ENCODE measurements around the gene PCDHGA5.
"Not testable (repeated sequence)": the region's sequence is repeated elsewhere in the genome, so short reads cannot be mapped to it uniquely, and the experiment has no call there.

PCDHGA5 gene

DNA sequence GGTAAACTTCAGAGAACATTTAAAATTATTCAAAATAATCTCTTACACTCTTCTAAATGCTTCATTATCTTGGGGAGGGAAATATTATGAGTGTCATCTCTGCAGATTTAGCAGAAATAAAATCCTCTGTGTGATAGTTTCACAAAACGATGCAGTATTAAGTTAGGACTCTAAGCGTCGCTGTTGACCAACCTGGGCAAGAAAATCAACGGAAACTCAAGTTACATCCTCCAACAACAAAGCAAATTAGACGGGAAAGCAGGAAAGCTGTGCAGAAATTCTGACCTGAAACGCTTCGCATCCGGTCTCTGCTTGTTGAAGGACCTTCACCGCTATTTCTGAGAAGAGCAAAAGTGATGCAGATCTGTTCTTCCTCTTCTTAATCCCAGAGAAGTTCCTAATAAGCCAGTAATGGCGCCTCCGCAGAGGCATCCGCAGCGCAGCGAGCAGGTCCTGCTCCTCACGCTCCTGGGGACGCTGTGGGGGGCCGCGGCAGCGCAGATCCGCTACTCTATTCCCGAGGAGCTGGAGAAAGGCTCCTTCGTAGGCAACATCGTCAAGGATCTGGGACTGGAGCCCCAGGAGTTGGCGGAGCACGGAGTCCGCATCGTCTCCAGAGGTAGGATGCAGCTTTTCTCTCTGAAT is 9.8 kb downstream of the PCDHGA5 start, which contains the start of gene PCDHGA6:
TSS of gene PCDHGA6 (plus strand) at position 219 of the 645 bp plus-strand sequence. CDS start at position 412, 193 bp downstream.
- ATAC-seq (ENCODE audit: low read depth) (peak; percentile 60), DNase-seq (ENCODE audit: low spot score) (no peak)
- H3K27ac ChIP-seq (ENCODE audit: poor library complexity, severe bottlenecking), result no peak within 1 kb of the TSS
- TF ChIP-seq, protein P1, sequence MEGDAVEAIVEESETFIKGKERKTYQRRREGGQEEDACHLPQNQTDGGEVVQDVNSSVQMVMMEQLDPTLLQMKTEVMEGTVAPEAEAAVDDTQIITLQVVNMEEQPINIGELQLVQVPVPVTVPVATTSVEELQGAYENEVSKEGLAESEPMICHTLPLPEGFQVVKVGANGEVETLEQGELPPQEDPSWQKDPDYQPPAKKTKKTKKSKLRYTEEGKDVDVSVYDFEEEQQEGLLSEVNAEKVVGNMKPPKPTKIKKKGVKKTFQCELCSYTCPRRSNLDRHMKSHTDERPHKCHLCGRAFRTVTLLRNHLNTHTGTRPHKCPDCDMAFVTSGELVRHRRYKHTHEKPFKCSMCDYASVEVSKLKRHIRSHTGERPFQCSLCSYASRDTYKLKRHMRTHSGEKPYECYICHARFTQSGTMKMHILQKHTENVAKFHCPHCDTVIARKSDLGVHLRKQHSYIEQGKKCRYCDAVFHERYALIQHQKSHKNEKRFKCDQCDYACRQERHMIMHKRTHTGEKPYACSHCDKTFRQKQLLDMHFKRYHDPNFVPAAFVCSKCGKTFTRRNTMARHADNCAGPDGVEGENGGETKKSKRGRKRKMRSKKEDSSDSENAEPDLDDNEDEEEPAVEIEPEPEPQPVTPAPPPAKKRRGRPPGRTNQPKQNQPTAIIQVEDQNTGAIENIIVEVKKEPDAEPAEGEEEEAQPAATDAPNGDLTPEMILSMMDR (IDR thresholded peaks at IDR 0.05; ENCODE audit: poor library complexity, severe bottlenecking), result peak; percentile 94
- no peaks in the 10 kb centered on the region for H3K4me1 ChIP-seq (ENCODE audit: insufficient read depth, poor library complexity, severe bottlenecking)
- H3K27me3 ChIP-seq (ENCODE audit: insufficient read depth, poor library complexity, severe bottlenecking), result peaks cover 47% of the 10 kb centered on the region
- no peaks in the 10 kb centered on the region for H3K36me3 ChIP-seq (ENCODE audit: low read depth)
- H3K9me3 ChIP-seq (ENCODE audit: severe bottlenecking), result no peaks in the 10 kb centered on the region
- peak within 1 kb of the TSS; percentile 27 for H3K4me3 ChIP-seq (ENCODE audit: severe bottlenecking)

DNA sequence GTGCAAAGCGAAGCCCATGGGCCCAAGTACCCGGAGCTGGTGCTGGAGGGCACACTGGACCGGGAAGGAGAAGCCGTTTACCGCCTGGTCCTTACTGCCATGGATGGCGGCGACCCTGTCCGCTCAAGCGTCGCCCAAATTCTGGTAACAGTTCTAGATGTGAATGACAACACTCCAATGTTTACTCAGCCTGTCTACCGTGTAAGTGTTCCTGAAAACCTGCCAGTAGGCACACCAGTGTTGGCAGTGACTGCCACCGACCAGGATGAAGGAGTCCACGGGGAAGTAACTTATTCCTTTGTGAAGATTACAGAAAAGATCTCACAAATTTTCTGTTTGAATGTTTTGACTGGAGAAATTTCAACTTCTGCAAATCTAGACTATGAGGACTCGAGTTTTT is 10.7 kb downstream of the PCDHGA5 start:
- no peaks in the 10 kb centered on the region for H3K36me3 ChIP-seq (ENCODE audit: low read depth)
- no peak overlapping the region for H3K27ac ChIP-seq (ENCODE audit: poor library complexity, severe bottlenecking)
- DNase-seq (ENCODE audit: low spot score) (no peak), ATAC-seq (ENCODE audit: low read depth) (no peak)
- no peaks in the 10 kb centered on the region for H3K9me3 ChIP-seq (ENCODE audit: severe bottlenecking)
- H3K4me3 ChIP-seq (ENCODE audit: severe bottlenecking), result no peak overlapping the region
- no peaks in the 10 kb centered on the region for H3K4me1 ChIP-seq (ENCODE audit: insufficient read depth, poor library complexity, severe bottlenecking)
- peaks cover 46% of the 10 kb centered on the region for H3K27me3 ChIP-seq (ENCODE audit: insufficient read depth, poor library complexity, severe bottlenecking)
- TF ChIP-seq, protein P1 (IDR thresholded peaks at IDR 0.05; ENCODE audit: poor library complexity, severe bottlenecking), result no peak

DNA sequence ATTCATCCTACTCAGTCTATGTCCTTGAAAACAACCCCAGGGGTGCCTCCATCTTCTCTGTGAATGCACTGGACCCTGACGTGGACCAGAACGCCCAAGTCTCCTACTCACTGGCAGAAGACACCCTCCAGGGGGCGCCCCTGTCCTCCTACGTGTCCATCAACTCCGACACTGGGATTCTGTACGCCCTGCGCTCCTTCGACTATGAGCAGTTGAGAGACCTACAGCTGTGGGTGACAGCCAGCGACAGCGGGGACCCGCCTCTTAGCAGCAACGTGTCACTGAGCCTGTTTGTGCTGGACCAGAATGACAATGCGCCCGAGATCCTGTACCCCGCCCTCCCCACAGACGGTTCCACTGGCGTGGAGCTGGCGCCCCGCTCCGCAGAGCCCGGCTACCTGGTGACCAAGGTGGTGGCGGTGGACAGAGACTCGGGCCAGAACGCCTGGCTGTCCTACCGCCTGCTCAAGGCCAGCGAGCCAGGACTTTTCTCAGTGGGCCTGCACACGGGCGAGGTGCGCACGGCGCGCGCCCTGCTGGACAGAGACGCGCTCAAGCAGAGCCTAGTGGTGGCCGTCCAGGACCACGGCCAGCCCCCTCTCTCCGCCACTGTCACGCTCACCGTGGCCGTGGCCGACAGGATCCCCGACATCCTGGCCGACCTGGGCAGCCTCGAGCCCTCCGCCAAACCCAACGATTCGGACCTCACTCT is 11.6 kb downstream of the PCDHGA5 start:
- not testable (repeated sequence) for H3K4me3 ChIP-seq (ENCODE audit: severe bottlenecking); ATAC-seq (ENCODE audit: low read depth); H3K4me1 ChIP-seq (ENCODE audit: insufficient read depth, poor library complexity, severe bottlenecking); H3K9me3 ChIP-seq (ENCODE audit: severe bottlenecking); DNase-seq (ENCODE audit: low spot score); H3K36me3 ChIP-seq (ENCODE audit: low read depth); H3K27ac ChIP-seq (ENCODE audit: poor library complexity, severe bottlenecking)
- peaks cover 40% of the 10 kb centered on the region for H3K27me3 ChIP-seq (ENCODE audit: insufficient read depth, poor library complexity, severe bottlenecking)

DNA sequence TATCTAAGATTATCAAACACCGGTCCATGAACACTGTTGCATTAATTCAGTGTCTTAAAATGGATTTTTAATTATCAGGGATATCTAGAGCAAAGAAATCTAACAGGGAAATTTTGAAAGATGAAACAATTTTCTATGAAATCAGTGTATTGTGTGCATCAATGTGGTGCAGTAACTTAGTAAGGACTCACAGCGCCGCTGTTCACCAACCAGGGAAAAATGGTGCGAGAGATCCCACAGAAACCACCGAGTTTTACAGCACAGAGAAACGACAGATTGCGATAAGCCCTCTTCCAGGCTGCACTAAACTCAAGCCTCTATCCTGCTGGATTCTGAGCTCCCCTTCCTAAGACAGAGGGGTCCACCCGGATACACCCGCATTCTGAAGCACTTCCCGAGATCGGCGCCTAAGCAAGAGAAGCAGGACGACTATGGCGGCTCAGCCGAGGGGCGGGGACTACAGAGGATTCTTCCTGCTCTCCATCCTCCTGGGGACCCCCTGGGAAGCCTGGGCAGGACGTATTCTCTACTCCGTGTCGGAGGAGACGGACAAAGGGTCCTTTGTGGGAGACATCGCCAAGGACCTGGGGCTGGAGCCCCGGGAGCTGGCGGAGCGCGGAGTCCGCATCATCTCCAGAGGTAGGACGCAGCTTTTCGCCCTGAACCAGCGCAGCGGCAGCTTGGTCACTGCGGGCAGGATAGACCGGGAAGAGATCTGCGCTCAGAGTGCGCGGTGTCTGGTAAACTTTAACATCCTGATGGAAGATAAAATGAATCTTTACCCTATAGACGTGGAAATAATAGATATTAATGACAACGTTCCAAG is 18.7 kb downstream of the PCDHGA5 start, which contains the start of gene PCDHGA7:
TSS of gene PCDHGA7 (plus strand) at position 274 of the 826 bp plus-strand sequence. CDS start at position 432, 158 bp downstream.
- peak; percentile 60; the same call in 2 of the 3 replicates for ATAC-seq (ENCODE audit: low read depth)
- DNase-seq (ENCODE audit: low spot score), result no peak
- no peak within 1 kb of the TSS for H3K27ac ChIP-seq (ENCODE audit: poor library complexity, severe bottlenecking)

More for the DNA sequence above, 18.7 kb downstream of the PCDHGA5 start, which contains the start of gene PCDHGA7:
- H3K36me3 ChIP-seq (ENCODE audit: low read depth), result no peaks in the 10 kb centered on the region
- peaks cover 16% of the 10 kb centered on the region for H3K9me3 ChIP-seq (ENCODE audit: severe bottlenecking)
- H3K4me3 ChIP-seq (ENCODE audit: severe bottlenecking), result peak within 1 kb of the TSS; percentile 34
- H3K27me3 ChIP-seq (ENCODE audit: insufficient read depth, poor library complexity, severe bottlenecking), result peaks cover 36% of the 10 kb centered on the region
- TF ChIP-seq, protein P1 (IDR thresholded peaks at IDR 0.05; ENCODE audit: poor library complexity, severe bottlenecking), result peak; percentile 74
- H3K4me1 ChIP-seq (ENCODE audit: insufficient read depth, poor library complexity, severe bottlenecking), result no peaks in the 10 kb centered on the region

Data from RWPE2 (cell line).